Coronary artery (tissue), 2 donors: ENCODE results near the gene BCL2L12.
A peak's percentile ranks its signal among the peaks of the same experiment; 100 is the strongest.
"Not testable (repeated sequence)": the region's sequence is repeated elsewhere in the genome, so short reads cannot be mapped to it uniquely, and the experiment has no call there.

Source experiments
- DNase-seq: peaks from one replicate; pipeline ENCODE4 v3.0.0-alpha.2; 2017; ENCODE audit warnings: low spot score
- H3K27ac ChIP-seq, 2 donors: fragments of 200-600 bp; sonication (generic); one replicate each; pipeline ENCODE4 v1.5.1; 2016 to 2019
- H3K4me3 ChIP-seq: fragments of 200-600 bp; sonication (generic); 2 replicates; pipeline ENCODE4 v1.5.1; 2016; ENCODE audit warnings: mild to moderate bottlenecking, moderate library complexity
- CTCF ChIP-seq: fragments of 200-600 bp; sonication (generic); IDR thresholded peaks from one replicate; pipeline ENCODE4 v1.5.1; 2019; ENCODE audit warnings: antibody characterized with exemption

BCL2L12 gene

GRCh38 chr19:49631014-49631588, 34.6 kb upstream of the BCL2L12 start:
- TF ChIP-seq CTCF, result no peak
- no peak for DNase-seq
- Histone ChIP-seq H3K4me3 (no peak overlapping the region), H3K27ac (peak overlapping the region in 1 of 2 donors; percentile 32)

- H3K27ac ChIP-seq, result peak overlapping the region in 1 of 2 donors; percentile 24
- no peak for DNase-seq
- no peak for TF ChIP-seq CTCF
- no peak overlapping the region for H3K4me3 ChIP-seq
Observed at GRCh38 chr19:49631610-49632192, 34.0 kb upstream of the BCL2L12 start.

GRCh38 chr19:49632576-49632975, 33.2 kb upstream of the BCL2L12 start:
- Histone ChIP-seq H3K27ac (no peak overlapping the region), H3K4me3 (no peak overlapping the region)
- no peak for TF ChIP-seq CTCF
- DNase-seq, result no peak

GRCh38 chr19:49633273-49633672, 32.5 kb upstream of the BCL2L12 start:
- peak overlapping the region in 1 of 2 donors; percentile 58 for H3K27ac ChIP-seq
- not testable (repeated sequence) for H3K4me3 ChIP-seq, DNase-seq

- TF ChIP-seq CTCF, result no peak
- Histone ChIP-seq H3K27ac (peak overlapping the region in 1 of 2 donors; percentile 35), H3K4me3 (no peak overlapping the region)
- no peak for DNase-seq
Observed at GRCh38 chr19:49635530-49636232, 30.1 kb upstream of the BCL2L12 start.

- no peak overlapping the region for H3K4me3 ChIP-seq
- no peak for TF ChIP-seq CTCF
Observed at GRCh38 chr19:49636233-49636932, 29.4 kb upstream of the BCL2L12 start.

More at GRCh38 chr19:49636233-49636932, 29.4 kb upstream of the BCL2L12 start:
- peak overlapping the region; percentile 32 to 35 for H3K27ac ChIP-seq
- no peak for DNase-seq
